Body of pancreas (tissue), 4 donors: ENCODE results near the gene FGD5. TPM values are rescaled to one million over a fixed set of nuclear protein-coding genes. Genes with fewer than 3 reads are reported as not detected.
A peak's percentile ranks its signal among the peaks of the same experiment; 100 is the strongest.

ENCODE experiments used
- ATAC-seq: fragments of 150-250 bp; one replicate; pipeline ENCODE4 v1.9.1; 2016
- DNase-seq, 4 donors: peaks; one replicate each; pipeline ENCODE4 v3.0.0-alpha.2; 2019
- H3K27ac ChIP-seq, 4 donors: fragments of 200-600 bp; sonication (generic); 1 replicate in 3 of 4; 2 replicates in 1 of 4; pipeline versions ENCODE4 v1.5.1 to v1.6.1; 2016 to 2019; ENCODE audit warnings: mild to moderate bottlenecking in 1 of 4, mixed read lengths in 1 of 4, moderate library complexity in 1 of 4
- H3K27me3 ChIP-seq, 2 donors: fragments of 200-600 bp; sonication (generic); one replicate each; pipeline ENCODE4 v1.6.0; 2016; ENCODE audit warnings: mild to moderate bottlenecking in 1 of 2
- H3K36me3 ChIP-seq, 2 donors: fragments of 200-600 bp; sonication (generic); replicated peaks in 1 of 2; 2 replicates each; pipeline ENCODE4 v1.5.1; 2016; ENCODE audit warnings: low read depth in 2 of 2; ENCODE audit not compliant: insufficient read depth in 1 of 2
- H3K4me1 ChIP-seq: fragments of 200-600 bp; sonication (generic); one replicate; pipeline ENCODE4 v1.6.0; 2016
- H3K4me3 ChIP-seq, 2 donors: fragments of 200-600 bp; sonication (generic); 1 replicate in 1 of 2; 2 replicates in 1 of 2; pipeline ENCODE4 v1.5.1; 2016 to 2019
- H3K9me3 ChIP-seq, 3 donors: fragments of 200-600 bp; sonication (generic); 1 replicate in 2 of 3; 2 replicates in 1 of 3; pipeline ENCODE4 v1.5.1; 2016
- POLR2A ChIP-seq, 3 donors: fragments of 450-650 bp; IDR thresholded peaks; one replicate each; pipeline ENCODE4 v1.6.1; 2016; ENCODE audit warnings: antibody characterized with exemption in 3 of 3, mild to moderate bottlenecking in 2 of 3
- WGBS, 2 donors: methylation state at CpG; one replicate each; pipeline ENCODE4 v1.1.5; 2017; 5-methylcytosine and 5-hydroxymethylcytosine counted together
- intact Hi-C: fragments of 100-400 bp; cut with DNase I; formaldehyde crosslinking; loops from one replicate; pipeline ENCODE4 v1.15.1; 2023
- total RNA-seq, 2 donors: library from RNA; depleted of rRNA; stranded (reverse); fragments of >200 nt; gene quantifications; one replicate each; pipeline ENCODE4 v1.1.0, GENCODE V29; 2016
- TF ChIP-seq, protein P1 (sequence below), 7 experiments: fragments of 450-650 bp in 4 of 7; fragments of 200-600 bp in 3 of 7; sonication (generic) in 3 of 7; IDR thresholded peaks; one replicate each; pipeline ENCODE4 v1.5.1; 2016 to 2019; ENCODE audit warnings: antibody characterized with exemption in 7 of 7

Gene FGD5
- total RNA-seq, 2 donors from 2014 or later = 4.9 to 7.8 TPM

DNA sequence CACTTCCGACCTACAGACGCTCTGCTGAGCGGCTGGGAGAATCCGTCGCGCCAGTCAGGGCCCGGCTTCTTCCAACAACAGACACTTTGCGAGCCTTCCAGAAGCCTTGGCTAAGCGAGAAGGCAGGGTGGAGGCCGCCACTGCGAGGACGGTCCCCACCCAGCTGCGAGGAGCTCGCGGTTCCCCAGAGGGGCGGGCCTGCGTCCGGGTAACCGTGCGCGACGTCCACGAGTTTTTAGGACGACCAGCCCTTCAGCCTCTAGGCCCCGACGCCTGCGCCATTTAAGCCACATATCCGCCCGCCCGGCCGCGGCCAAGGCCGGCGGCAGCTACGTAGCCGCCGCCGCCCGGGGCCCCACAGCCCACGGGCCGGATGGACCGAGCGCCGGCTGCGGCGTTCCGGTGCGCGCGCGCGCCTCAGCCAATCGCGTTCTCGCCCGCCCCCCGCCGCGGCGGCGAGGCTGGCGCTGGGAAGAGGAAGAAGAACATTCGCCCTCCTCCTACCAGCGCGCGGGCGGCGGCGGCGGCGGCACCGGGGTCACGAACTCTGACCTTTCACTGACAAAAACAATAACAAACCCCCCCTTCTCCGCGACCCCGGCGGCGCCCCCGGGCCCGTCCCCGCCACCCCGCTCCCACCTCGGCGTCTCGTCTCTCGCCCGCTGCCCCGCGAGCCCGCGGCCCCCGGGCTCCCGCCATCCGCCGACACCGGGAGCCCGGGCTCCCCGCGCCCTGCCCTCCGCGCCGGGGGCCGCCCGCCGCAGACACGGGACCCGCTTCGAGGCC is 128.5 kb downstream of the FGD5 start, which contains the start of gene NR2C2:
Gene NR2C2, plus strand, starts transcription at position 484 of the 786 bp plus-strand sequence. CDS start 56,332 bp downstream, outside the sequence.
- intact Hi-C loops = no loop called here
- H3K4me1 ChIP-seq = peaks cover 53% of the 10 kb centered on the region
- peak; percentile 77 for ATAC-seq
- peak; percentile 83 to 89 (median 87) for DNase-seq
- H3K4me3 ChIP-seq = peak within 1 kb of the TSS; percentile 47 to 71
- 0 to 2% methylated on average over 8 to 106 of the region's 108 CpGs for WGBS, 2 donors
- H3K9me3 ChIP-seq = no peaks in the 10 kb centered on the region
- no peaks in the 10 kb centered on the region for H3K36me3 ChIP-seq
- peak; percentile 79 to 85 (median 85) for TF ChIP-seq POLR2A (IDR thresholded peaks at IDR 0.05)
- TF ChIP-seq, protein P1, sequence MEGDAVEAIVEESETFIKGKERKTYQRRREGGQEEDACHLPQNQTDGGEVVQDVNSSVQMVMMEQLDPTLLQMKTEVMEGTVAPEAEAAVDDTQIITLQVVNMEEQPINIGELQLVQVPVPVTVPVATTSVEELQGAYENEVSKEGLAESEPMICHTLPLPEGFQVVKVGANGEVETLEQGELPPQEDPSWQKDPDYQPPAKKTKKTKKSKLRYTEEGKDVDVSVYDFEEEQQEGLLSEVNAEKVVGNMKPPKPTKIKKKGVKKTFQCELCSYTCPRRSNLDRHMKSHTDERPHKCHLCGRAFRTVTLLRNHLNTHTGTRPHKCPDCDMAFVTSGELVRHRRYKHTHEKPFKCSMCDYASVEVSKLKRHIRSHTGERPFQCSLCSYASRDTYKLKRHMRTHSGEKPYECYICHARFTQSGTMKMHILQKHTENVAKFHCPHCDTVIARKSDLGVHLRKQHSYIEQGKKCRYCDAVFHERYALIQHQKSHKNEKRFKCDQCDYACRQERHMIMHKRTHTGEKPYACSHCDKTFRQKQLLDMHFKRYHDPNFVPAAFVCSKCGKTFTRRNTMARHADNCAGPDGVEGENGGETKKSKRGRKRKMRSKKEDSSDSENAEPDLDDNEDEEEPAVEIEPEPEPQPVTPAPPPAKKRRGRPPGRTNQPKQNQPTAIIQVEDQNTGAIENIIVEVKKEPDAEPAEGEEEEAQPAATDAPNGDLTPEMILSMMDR (IDR thresholded peaks at IDR 0.05) = no peak
- H3K27me3 ChIP-seq = no peaks in the 10 kb centered on the region
- peak within 1 kb of the TSS; percentile 86 to 99 (median 97) for H3K27ac ChIP-seq

DNA sequence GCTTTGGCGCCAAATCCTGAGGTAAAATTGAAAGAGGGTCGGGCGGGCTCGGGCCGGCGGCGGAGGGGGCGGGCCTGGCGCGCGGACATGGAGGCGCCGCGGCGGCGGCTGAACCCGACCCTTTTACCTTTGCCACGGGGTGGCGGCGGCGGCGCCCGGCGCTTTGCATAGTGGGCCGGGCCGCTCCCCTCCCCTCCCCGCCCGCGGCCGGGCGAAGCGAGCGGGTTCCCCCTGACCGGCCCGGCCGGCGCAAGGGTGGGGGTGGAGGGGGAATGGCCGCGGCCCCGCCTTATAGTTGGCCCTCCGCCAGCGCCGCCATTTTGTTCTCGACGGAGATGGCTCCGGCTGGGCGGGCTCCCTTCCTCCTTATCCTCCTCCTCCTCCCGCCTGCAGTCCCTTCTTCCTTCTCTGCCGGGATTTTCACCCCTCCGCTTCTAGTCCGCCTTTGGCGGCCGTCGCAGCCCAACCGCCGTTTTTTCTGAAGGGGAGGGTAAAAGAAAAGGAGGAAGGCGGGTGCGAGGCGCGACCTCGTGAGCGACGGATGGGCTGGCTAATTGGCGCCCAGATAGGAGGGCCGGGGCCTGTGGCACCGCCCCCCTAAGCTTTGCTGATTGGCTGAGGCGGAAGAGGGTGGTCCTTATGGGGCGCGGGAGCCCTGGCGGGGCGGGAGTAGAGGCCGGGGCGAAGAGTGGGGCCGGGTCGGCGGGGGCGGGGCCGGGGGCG is 129.3 kb downstream of the FGD5 start:
- DNase-seq (peak; percentile 96 to 97 (median 96)), ATAC-seq (peak; percentile 94)
- intact Hi-C loops = no loop called here
- Histone ChIP-seq H3K4me1 (peaks cover 49% of the 10 kb centered on the region), H3K36me3 (no peaks in the 10 kb centered on the region), H3K4me3 (peak overlapping the region; percentile 47 to 66), H3K9me3 (no peaks in the 10 kb centered on the region), H3K27ac (peak overlapping the region; percentile 86 to 99 (median 97)), H3K27me3 (no peaks in the 10 kb centered on the region)
- TF ChIP-seq, protein P1 (IDR thresholded peaks at IDR 0.05) = no peak
- peak in 2 of 3 donors; percentile 23 to 29 for TF ChIP-seq POLR2A (IDR thresholded peaks at IDR 0.05)
- WGBS, 2 donors = 1% methylated on average over 34 to 69 of the region's 79 CpGs

DNA sequence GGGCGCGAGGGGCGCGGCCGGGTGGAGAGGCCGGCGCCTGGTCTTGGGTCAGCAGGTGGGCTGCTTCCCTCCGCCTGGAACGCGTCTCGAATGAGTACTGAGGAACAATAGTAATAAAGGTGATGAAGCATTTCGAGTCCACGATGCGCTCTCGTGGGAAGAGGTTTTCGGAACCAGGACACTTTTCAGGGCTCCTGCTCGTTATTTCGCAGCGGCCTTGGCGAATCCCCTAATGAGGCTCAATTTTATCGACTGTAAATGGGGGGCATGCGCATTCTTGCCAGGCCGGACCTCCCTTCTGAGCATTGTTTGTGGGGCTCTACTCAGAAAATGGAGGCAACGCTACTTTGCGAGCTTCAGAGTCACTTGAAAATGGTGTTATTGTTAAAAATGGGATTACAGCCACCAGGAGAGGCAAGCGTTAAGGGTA is 129.9 kb downstream of the FGD5 start:
- Histone ChIP-seq H3K4me3 (peak overlapping the region; percentile 10 to 66), H3K9me3 (no peaks in the 10 kb centered on the region), H3K27me3 (no peaks in the 10 kb centered on the region), H3K36me3 (no peaks in the 10 kb centered on the region), H3K4me1 (peaks cover 43% of the 10 kb centered on the region), H3K27ac (peak overlapping the region; percentile 86 to 99 (median 97))
- no peak for ATAC-seq
- peak in 2 of 3 donors; percentile 16 to 42 for TF ChIP-seq POLR2A (IDR thresholded peaks at IDR 0.05)
- TF ChIP-seq, protein P1 (IDR thresholded peaks at IDR 0.05) = no peak
- intact Hi-C loops = no loop called here
- DNase-seq = no peak
- 3% methylated on average over 14 to 26 of the region's 26 CpGs for WGBS, 2 donors

- no peak for ATAC-seq
- peaks cover 38% of the 10 kb centered on the region for H3K4me1 ChIP-seq
- intact Hi-C loops = no loop called here
- 33 to 40% methylated on average over 5 of the region's 5 CpGs for WGBS, 2 donors
- no peak for TF ChIP-seq POLR2A (IDR thresholded peaks at IDR 0.05)
- TF ChIP-seq, protein P1 (IDR thresholded peaks at IDR 0.05) = no peak
- H3K9me3 ChIP-seq = no peaks in the 10 kb centered on the region
- H3K27me3 ChIP-seq = no peaks in the 10 kb centered on the region
- H3K36me3 ChIP-seq = no peaks in the 10 kb centered on the region
- H3K27ac ChIP-seq = peak overlapping the region in 3 of 4 donors; percentile 96 to 99 (median 98)
- no peak overlapping the region for H3K4me3 ChIP-seq
- no peak for DNase-seq
Measured at GRCh38 chr3:14949126-14949525, 130.4 kb downstream of the FGD5 start.
